ENCODE results near the gene TMEM225B. TPM values are rescaled to one million over a fixed set of nuclear protein-coding genes. Genes with fewer than 3 reads are reported as not detected.
"Not testable (repeated sequence)": the region's sequence is repeated elsewhere in the genome, so short reads cannot be mapped to it uniquely, and the experiment has no call there.

Gene TMEM225B
- total RNA-seq, 1 experiment from 2014 or later, result 1.3 TPM

DNA sequence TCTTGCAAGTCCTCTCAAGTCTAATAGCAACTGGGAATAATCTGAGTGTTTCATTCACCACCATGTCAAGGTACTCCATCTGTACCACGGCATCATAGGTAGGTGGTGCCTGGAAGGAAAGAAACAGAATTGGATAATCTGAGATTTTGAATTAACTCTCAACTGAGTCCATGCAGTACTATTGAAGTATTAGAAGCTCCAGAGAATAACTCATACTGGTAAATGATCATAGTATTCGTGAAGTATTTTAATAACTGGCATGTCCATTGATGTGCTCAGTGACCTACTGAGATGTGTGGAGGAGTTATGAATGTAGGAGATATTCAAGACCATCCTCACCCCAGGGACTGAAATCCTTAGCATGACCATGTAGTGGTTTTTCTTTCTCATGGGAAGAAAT lies 54.6 kb downstream of the TMEM225B start:
- intact Hi-C loops (cut with micrococcal nuclease; ENCODE audit: unreplicated experiment), result no loop called here
- no TSS peak for BruUV-seq (replicated peaks)
- H3K4me3 ChIP-seq (ENCODE audit: low read depth, low read length, poor library complexity, severe bottlenecking), result no peak overlapping the region
- no peak for DNase-seq (ENCODE audit: low spot score)
- H3K9me3 ChIP-seq (ENCODE audit: low read depth, low read length, poor library complexity, severe bottlenecking), result no peaks in the 10 kb centered on the region
- TF ChIP-seq EZH2 (IDR thresholded peaks at IDR 0.05; ENCODE audit: borderline replicate concordance, low read depth, low read length, poor library complexity, severe bottlenecking), result no peak
- TF ChIP-seq, protein P1, sequence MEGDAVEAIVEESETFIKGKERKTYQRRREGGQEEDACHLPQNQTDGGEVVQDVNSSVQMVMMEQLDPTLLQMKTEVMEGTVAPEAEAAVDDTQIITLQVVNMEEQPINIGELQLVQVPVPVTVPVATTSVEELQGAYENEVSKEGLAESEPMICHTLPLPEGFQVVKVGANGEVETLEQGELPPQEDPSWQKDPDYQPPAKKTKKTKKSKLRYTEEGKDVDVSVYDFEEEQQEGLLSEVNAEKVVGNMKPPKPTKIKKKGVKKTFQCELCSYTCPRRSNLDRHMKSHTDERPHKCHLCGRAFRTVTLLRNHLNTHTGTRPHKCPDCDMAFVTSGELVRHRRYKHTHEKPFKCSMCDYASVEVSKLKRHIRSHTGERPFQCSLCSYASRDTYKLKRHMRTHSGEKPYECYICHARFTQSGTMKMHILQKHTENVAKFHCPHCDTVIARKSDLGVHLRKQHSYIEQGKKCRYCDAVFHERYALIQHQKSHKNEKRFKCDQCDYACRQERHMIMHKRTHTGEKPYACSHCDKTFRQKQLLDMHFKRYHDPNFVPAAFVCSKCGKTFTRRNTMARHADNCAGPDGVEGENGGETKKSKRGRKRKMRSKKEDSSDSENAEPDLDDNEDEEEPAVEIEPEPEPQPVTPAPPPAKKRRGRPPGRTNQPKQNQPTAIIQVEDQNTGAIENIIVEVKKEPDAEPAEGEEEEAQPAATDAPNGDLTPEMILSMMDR (conservative IDR thresholded peaks at IDR 0.05; ENCODE audit: low read depth, low read length), result no peak
- H3K27ac ChIP-seq (ENCODE audit: low read depth, low read length, poor library complexity, severe bottlenecking), result no peak overlapping the region
- no peaks in the 10 kb centered on the region for H3K36me3 ChIP-seq (ENCODE audit: insufficient read depth, low read length, poor library complexity, severe bottlenecking)
- H3K27me3 ChIP-seq (replicated peaks; ENCODE audit: insufficient read depth, low read depth, low read length, poor library complexity), result no peaks in the 10 kb centered on the region
- ChIA-PET POLR2A (ENCODE audit: low non-redundant PET) (no interaction called here), CTCF (no interaction called here)
- H3K4me1 ChIP-seq (ENCODE audit: insufficient read depth, low read length, poor library complexity, severe bottlenecking), result no peaks in the 10 kb centered on the region

DNA sequence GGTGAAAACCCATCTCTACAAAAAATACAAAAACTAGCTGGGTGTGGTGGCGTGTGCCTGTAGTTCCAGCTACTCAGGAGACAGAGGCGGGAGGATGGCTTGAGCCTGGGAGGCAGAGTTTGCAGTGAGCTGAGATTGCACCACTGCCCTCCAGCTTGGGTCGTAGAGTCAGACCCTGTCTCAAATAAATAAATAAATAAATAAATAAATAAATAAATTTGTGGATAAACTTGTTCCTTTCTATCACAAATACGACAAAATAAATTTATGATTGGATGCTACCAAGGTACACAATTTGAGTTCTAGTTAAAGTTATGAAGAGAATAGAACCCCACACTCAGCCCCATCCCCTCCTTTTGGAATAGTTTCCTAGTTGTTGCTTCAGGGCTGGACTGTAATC lies 55.2 kb downstream of the TMEM225B start:
- H3K4me1 ChIP-seq (ENCODE audit: insufficient read depth, low read length, poor library complexity, severe bottlenecking); POLR2A ChIA-PET (ENCODE audit: low non-redundant PET); H3K27me3 ChIP-seq (replicated peaks; ENCODE audit: insufficient read depth, low read depth, low read length, poor library complexity); H3K27ac ChIP-seq (ENCODE audit: low read depth, low read length, poor library complexity, severe bottlenecking); BruUV-seq (replicated peaks); DNase-seq (ENCODE audit: low spot score); H3K4me3 ChIP-seq (ENCODE audit: low read depth, low read length, poor library complexity, severe bottlenecking); H3K36me3 ChIP-seq (ENCODE audit: insufficient read depth, low read length, poor library complexity, severe bottlenecking); intact Hi-C loops (cut with micrococcal nuclease; ENCODE audit: unreplicated experiment); CTCF ChIA-PET; H3K9me3 ChIP-seq (ENCODE audit: low read depth, low read length, poor library complexity, severe bottlenecking): not testable (repeated sequence)

DNA sequence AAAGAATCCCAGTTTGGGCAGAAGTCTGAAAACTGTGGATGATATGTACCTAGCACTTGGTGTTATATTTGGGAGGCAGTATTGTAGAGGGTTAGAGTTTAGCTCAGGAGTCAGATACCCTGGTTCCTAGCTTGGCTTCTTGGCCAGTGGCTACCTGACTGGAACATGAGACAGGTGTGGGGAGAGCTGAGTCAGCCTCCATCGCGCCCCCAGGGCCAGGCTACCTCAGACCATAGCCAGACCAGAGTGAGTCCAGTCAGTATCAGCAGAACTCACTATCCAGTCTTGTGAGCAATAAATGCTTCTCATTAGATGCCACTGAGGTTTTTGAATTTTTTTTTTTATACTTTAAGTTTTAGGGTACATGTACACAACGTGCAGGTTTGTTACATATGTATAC lies 55.7 kb downstream of the TMEM225B start:
- CTCF ChIA-PET, result no interaction called here
- no peak for DNase-seq (ENCODE audit: low spot score)
- Histone ChIP-seq H3K9me3 (ENCODE audit: low read depth, low read length, poor library complexity, severe bottlenecking) (no peaks in the 10 kb centered on the region), H3K27me3 (replicated peaks; ENCODE audit: insufficient read depth, low read depth, low read length, poor library complexity) (no peaks in the 10 kb centered on the region), H3K4me1 (ENCODE audit: insufficient read depth, low read length, poor library complexity, severe bottlenecking) (no peaks in the 10 kb centered on the region), H3K27ac (ENCODE audit: low read depth, low read length, poor library complexity, severe bottlenecking) (no peak overlapping the region), H3K4me3 (ENCODE audit: low read depth, low read length, poor library complexity, severe bottlenecking) (no peak overlapping the region), H3K36me3 (ENCODE audit: insufficient read depth, low read length, poor library complexity, severe bottlenecking) (no peaks in the 10 kb centered on the region)
- no peak for TF ChIP-seq EZH2 (IDR thresholded peaks at IDR 0.05; ENCODE audit: borderline replicate concordance, low read depth, low read length, poor library complexity, severe bottlenecking)
- TF ChIP-seq, protein P1 (conservative IDR thresholded peaks at IDR 0.05; ENCODE audit: low read depth, low read length), result no peak
- intact Hi-C loops (cut with micrococcal nuclease; ENCODE audit: unreplicated experiment), result no loop called here
- no TSS peak for BruUV-seq (replicated peaks)
- POLR2A ChIA-PET (ENCODE audit: low non-redundant PET), result no interaction called here

DNA sequence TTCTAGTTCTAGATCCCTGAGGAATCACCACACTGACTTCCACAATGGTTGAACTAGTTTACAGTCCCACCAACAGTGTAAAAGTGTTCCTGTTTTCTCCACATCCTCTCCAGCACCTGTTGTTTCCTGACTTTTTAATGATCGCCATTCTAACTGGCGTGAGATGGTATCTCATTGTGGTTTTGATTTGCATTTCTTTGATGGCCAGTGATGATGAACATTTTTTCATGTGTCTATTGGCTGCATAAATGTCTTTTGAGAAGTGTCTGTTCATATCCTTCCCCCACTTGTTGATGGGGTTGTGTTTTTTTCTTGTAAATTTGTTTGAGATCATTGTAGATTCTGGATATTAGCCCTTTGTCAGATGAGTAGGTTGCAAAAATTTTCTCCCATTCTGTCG lies 56.6 kb downstream of the TMEM225B start:
- POLR2A ChIA-PET (ENCODE audit: low non-redundant PET); H3K27ac ChIP-seq (ENCODE audit: low read depth, low read length, poor library complexity, severe bottlenecking); H3K27me3 ChIP-seq (replicated peaks; ENCODE audit: insufficient read depth, low read depth, low read length, poor library complexity); DNase-seq (ENCODE audit: low spot score); BruUV-seq (replicated peaks); CTCF ChIA-PET; H3K9me3 ChIP-seq (ENCODE audit: low read depth, low read length, poor library complexity, severe bottlenecking); H3K36me3 ChIP-seq (ENCODE audit: insufficient read depth, low read length, poor library complexity, severe bottlenecking); H3K4me1 ChIP-seq (ENCODE audit: insufficient read depth, low read length, poor library complexity, severe bottlenecking); H3K4me3 ChIP-seq (ENCODE audit: low read depth, low read length, poor library complexity, severe bottlenecking); intact Hi-C loops (cut with micrococcal nuclease; ENCODE audit: unreplicated experiment): not testable (repeated sequence)

DNA sequence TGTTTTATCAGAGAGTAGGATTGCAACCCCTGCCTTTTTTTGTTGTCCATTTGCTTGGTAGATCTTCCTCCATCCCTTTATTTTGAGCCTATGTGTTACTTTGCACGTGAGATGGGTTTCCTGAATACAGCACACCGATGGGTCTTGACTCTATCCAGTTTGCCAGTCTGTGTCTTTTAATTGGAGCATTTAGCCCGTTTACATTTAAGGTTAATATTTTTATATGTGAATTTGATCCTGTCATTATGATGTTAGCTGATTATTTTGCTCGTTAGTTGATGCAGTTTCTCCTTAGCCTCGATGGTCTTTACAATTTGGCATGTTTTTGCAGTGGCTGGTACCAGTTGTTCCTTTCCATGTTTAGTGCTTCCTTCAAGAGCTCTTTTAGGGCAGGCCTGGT lies 59.8 kb downstream of the TMEM225B start:
- H3K4me3 ChIP-seq (ENCODE audit: low read depth, low read length, poor library complexity, severe bottlenecking); DNase-seq (ENCODE audit: low spot score); BruUV-seq (replicated peaks); intact Hi-C loops (cut with micrococcal nuclease; ENCODE audit: unreplicated experiment); POLR2A ChIA-PET (ENCODE audit: low non-redundant PET); H3K27me3 ChIP-seq (replicated peaks; ENCODE audit: insufficient read depth, low read depth, low read length, poor library complexity); H3K27ac ChIP-seq (ENCODE audit: low read depth, low read length, poor library complexity, severe bottlenecking); H3K4me1 ChIP-seq (ENCODE audit: insufficient read depth, low read length, poor library complexity, severe bottlenecking); H3K36me3 ChIP-seq (ENCODE audit: insufficient read depth, low read length, poor library complexity, severe bottlenecking); CTCF ChIA-PET; H3K9me3 ChIP-seq (ENCODE audit: low read depth, low read length, poor library complexity, severe bottlenecking): not testable (repeated sequence)
